Brain microvascular endothelial cell (primary cell): ENCODE results near the gene CAPN5.
A peak's percentile ranks its signal among the peaks of the same experiment; 100 is the strongest.

Source experiments
- DNase-seq: peaks from one replicate; pipeline ENCODE4 v3.0.0-alpha.2; 2020
- H3K27ac ChIP-seq: fragments of 250-450 bp; sonication (Bioruptor Pico); 2 replicates; pipeline ENCODE4 v1.5.1; 2020; ENCODE audit warnings: mild to moderate bottlenecking, moderate library complexity
- H3K27me3 ChIP-seq: fragments of 250-450 bp; sonication (Bioruptor Pico); replicated peaks from 2 replicates; pipeline ENCODE4 v1.5.1; 2020; ENCODE audit warnings: mild to moderate bottlenecking
- H3K36me3 ChIP-seq: fragments of 250-450 bp; sonication (Bioruptor Pico); replicated peaks from 2 replicates; pipeline ENCODE4 v1.5.1; 2020; ENCODE audit warnings: mild to moderate bottlenecking
- H3K4me3 ChIP-seq: 2 replicates; pipeline ENCODE4 v1.5.1; 2011; ENCODE audit warnings: low read depth, mild to moderate bottlenecking, control low read depth, low read length, moderate library complexity
- in situ Hi-C: cut with HindIII; loops from 2 replicates; pipeline ENCODE4 v1.10.0; 2017; ENCODE audit warnings: low sequenced_read_pairs, low pct_ligation_motif_present
- TF ChIP-seq, protein P1 (sequence below): IDR thresholded peaks from 2 replicates; pipeline ENCODE4 v1.5.1; 2011; ENCODE audit warnings: low read depth, mild to moderate bottlenecking, moderate library complexity, low read length, control low read depth, inconsistent platforms; ENCODE audit errors: missing control alignments

The CAPN5 gene

DNA sequence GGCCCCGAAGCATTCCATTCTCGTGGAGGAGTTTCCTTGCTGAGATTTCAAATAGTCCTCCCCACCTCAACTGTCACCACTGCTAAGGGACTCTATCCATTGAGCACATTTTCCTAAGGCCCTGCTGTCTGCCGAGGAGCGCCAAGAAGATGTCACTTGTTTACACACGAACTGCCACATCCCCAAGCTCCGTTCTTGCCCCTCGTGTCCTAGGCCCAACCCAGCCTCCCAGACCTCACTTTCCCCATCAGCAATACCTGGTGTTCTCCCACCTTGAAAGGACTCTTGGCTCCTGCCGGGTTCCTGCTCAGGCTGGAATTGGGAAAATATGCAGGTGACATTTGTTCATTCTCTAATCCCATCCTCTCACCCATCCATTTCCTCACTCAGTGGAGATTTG is 57.3 kb downstream of the CAPN5 start:
- TF ChIP-seq, protein P1, sequence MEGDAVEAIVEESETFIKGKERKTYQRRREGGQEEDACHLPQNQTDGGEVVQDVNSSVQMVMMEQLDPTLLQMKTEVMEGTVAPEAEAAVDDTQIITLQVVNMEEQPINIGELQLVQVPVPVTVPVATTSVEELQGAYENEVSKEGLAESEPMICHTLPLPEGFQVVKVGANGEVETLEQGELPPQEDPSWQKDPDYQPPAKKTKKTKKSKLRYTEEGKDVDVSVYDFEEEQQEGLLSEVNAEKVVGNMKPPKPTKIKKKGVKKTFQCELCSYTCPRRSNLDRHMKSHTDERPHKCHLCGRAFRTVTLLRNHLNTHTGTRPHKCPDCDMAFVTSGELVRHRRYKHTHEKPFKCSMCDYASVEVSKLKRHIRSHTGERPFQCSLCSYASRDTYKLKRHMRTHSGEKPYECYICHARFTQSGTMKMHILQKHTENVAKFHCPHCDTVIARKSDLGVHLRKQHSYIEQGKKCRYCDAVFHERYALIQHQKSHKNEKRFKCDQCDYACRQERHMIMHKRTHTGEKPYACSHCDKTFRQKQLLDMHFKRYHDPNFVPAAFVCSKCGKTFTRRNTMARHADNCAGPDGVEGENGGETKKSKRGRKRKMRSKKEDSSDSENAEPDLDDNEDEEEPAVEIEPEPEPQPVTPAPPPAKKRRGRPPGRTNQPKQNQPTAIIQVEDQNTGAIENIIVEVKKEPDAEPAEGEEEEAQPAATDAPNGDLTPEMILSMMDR: no peak
- in situ Hi-C loops: no loop called here
- no peaks in the 10 kb centered on the region for H3K27me3 ChIP-seq
- DNase-seq: no peak
- peaks cover 9% of the 10 kb centered on the region for H3K36me3 ChIP-seq
- no peak overlapping the region for H3K27ac ChIP-seq
- no peak overlapping the region for H3K4me3 ChIP-seq

DNA sequence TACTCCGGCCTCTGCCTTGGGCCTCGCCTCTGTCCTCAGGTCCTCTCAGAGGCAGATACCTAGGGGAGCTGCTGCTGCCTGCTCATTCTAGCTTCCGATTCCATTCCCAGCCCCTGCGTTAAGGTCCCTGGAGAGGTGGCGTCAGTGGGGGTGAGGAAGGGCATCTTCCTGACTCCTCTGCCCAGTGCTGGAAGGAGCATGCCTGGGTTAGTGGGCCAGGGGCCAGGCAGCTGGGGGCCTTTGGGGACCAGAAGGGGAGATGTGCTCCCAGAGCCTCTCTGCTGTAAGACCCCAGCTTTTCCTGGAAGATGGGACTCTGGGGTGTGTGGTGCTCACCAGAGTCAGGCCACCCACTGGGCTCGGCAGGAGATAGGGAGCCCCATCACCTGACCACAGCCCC is 57.7 kb downstream of the CAPN5 start:
- in situ Hi-C loops: no loop called here
- TF ChIP-seq, protein P1: no peak
- Histone ChIP-seq H3K4me3 (no peak overlapping the region), H3K27me3 (no peaks in the 10 kb centered on the region), H3K36me3 (peaks cover 9% of the 10 kb centered on the region), H3K27ac (no peak overlapping the region)
- no peak for DNase-seq

DNA sequence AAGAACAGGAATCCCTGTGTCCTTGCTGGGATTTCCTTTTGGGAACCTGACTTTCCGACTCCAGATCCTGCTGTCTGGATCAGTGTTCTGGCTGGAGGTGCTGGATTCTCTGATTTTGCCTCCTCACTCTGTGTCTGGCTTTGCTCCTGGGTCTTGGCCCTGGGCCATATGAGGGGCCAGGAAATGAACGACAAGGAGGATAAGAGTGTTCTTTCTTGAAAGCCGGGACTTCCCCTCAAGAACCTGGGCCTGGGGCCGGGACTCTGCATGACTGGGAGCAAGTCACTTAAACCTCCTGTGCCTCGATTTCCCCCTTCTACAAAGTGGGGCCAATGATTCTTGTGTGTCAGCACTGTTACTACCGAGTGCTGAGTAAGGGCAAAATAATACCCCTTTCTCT is 58.4 kb downstream of the CAPN5 start:
- TF ChIP-seq, protein P1: no peak
- in situ Hi-C loops: no loop called here
- Histone ChIP-seq H3K36me3 (peaks cover 9% of the 10 kb centered on the region), H3K27ac (no peak overlapping the region), H3K27me3 (no peaks in the 10 kb centered on the region), H3K4me3 (no peak overlapping the region)
- no peak for DNase-seq

DNA sequence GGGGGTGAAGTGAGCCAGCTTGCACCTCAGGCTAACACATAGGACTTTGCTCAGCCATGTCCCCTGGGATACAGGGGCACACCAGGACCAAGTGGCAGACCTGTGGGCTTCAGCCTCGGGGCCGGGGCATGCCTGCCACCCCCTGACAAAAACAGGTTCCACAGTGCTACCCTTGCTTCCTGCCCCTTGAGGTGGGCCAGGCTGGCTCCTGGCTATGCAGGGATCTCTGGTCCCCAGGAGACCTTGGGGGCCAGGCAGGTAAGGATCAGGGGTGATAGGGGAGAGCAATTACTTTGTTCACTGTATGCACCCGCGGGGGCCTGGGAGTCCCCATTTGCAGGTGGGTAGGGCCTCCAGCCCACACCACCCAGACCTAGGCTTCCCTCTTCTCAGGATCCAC is 58.9 kb downstream of the CAPN5 start:
- H3K27ac ChIP-seq: no peak overlapping the region
- DNase-seq: no peak
- peaks cover 8% of the 10 kb centered on the region for H3K36me3 ChIP-seq
- no peak overlapping the region for H3K4me3 ChIP-seq
- H3K27me3 ChIP-seq: no peaks in the 10 kb centered on the region
- TF ChIP-seq, protein P1: no peak
- in situ Hi-C loops: no loop called here

DNA sequence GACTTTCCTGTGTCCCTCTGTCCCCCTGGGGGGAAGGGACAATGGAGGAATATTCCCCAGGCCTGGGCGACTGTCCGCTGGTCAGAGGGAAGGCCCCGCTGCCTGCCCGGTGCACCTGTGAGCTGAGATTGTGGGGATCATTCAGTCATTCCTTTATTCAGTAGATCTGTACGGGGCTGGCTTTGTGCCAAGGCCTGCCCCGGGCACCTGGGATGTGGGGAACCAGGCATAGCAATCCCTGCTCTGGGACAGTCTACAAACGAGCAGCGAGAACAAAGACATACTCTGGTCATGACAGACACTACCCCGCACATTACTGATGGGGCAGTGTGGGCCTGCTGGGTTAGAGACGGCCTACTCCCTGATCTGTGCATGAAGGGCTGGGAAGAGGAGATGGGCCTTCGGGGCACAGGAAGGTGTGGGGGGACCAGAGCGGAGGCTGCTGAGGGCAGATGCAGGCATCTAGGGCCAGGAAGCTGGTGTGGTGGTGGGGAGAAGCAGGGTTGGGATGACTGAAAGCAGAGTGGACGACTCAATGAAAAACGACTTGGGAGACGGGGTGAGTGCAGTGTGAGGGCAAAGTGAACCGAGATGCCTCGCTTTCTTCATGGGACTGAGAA is 59.5 kb downstream of the CAPN5 start:
- Histone ChIP-seq H3K27me3 (no peaks in the 10 kb centered on the region), H3K27ac (no peak overlapping the region), H3K4me3 (no peak overlapping the region), H3K36me3 (peaks cover 4% of the 10 kb centered on the region)
- no peak for DNase-seq
- TF ChIP-seq, protein P1: no peak
- in situ Hi-C loops: no loop called here

DNA sequence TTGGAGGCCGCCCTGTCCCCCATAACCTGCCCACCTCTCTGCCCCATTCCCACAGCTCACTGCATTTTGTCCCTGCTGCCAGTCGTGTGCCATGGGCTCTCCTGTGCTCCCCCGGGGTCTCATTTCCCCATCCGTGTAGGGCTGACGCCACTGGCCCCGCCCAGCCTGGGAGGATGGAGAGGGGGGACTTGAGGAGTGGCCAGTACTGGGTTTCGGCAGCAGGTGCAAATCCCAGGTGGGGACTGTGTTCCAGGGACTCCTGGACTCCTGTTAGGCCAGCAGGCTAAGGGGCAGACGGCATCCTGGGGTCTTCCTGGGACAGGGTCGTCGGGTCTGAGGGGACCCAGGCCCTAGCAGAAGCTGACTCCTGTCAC is 60.1 kb downstream of the CAPN5 start:
- DNase-seq: no peak
- TF ChIP-seq, protein P1: no peak
- Histone ChIP-seq H3K4me3 (peak overlapping the region; percentile 51), H3K27me3 (no peaks in the 10 kb centered on the region), H3K27ac (no peak overlapping the region), H3K36me3 (peaks cover 4% of the 10 kb centered on the region)
- in situ Hi-C loops: no loop called here
